HepG2 (cell line): ENCODE measurements around the gene SMG5. TPM values are rescaled to one million over a fixed set of nuclear protein-coding genes. Genes with fewer than 3 reads are reported as not detected.
"Not testable (repeated sequence)": the region's sequence is repeated elsewhere in the genome, so short reads cannot be mapped to it uniquely, and the experiment has no call there.

Experiments
- ATAC-seq: fragments of 200-7000 bp; cut with Tn5 transposase; 3 replicates; pipeline ENCODE4 v1.9.1; 2020; ENCODE audit warnings: mild to moderate bottlenecking, moderate library complexity
- BruUV-seq: library from RNA; stranded (reverse); fragments of 400-500 nt; replicated peaks from 2 replicates; lab custom pipeline; 2021; lab: Mats Ljungman, UMichigan
- CTCF ChIA-PET: fragments of 300-600 bp; formaldehyde crosslinking; extraction: SDS; loops from one replicate; lab custom pipeline; 2021; ENCODE audit warnings: low total read pairs, inconsistent platforms, low intra/inter-chr PET ratio; lab: Yijun Ruan, JAX
- POLR2A ChIA-PET: fragments of 350-600 bp; sonication (Branson Sonifier 250); formaldehyde crosslinking; loops from one replicate; lab custom pipeline; 2020; ENCODE audit warnings: antibody characterized with exemption, inconsistent platforms; lab: Yijun Ruan, JAX
- DNase-seq: peaks from one replicate; pipeline ENCODE4 v3.0.0-alpha.2; 2015; ENCODE audit warnings: low spot score
- FAIRE-seq: peaks from 3 replicates; lab custom pipeline; 2011; peaks lifted over from hg19 to GRCh38; lab: Jason Lieb, UNC
- H2AFZ ChIP-seq: one replicate; pipeline ENCODE4 v1.6.1; 2011; ENCODE audit warnings: low read length, inconsistent platforms
- H3K27ac ChIP-seq: fragments of 300-600 bp; 3 replicates; pipeline ENCODE4 v1.8.0; 2011; ENCODE audit warnings: mixed run types, mild to moderate bottlenecking, mixed read lengths, low read length, inconsistent platforms; ENCODE audit not compliant: insufficient read depth; ENCODE audit errors: extremely low read length
- H3K27me3 ChIP-seq, 2 experiments: fragments of 200-600 bp in 1 of 2; 2 replicates in 1 of 2; 3 replicates in 1 of 2; pipeline versions ENCODE4 v1.6.0 to v1.8.0; 2011; ENCODE audit warnings: low read length in 2 of 2, mild to moderate bottlenecking in 2 of 2, moderate library complexity in 2 of 2, inconsistent platforms in 1 of 2; ENCODE audit not compliant: insufficient read depth in 2 of 2, control insufficient read depth in 1 of 2
- H3K36me3 ChIP-seq, 2 experiments: fragments of 200-600 bp in 1 of 2; replicated peaks in 1 of 2; 2 replicates in 1 of 2; 3 replicates in 1 of 2; pipeline versions ENCODE4 v1.5.1 to v1.8.0; 2011; ENCODE audit warnings: low read length in 2 of 2, inconsistent platforms in 1 of 2; ENCODE audit not compliant: insufficient read depth in 2 of 2, control insufficient read depth in 1 of 2
- H3K4me1 ChIP-seq: 2 replicates; pipeline ENCODE4 v1.5.1; 2012; ENCODE audit warnings: low read length, inconsistent platforms; ENCODE audit not compliant: insufficient read depth
- H3K4me2 ChIP-seq: 2 replicates; pipeline ENCODE4 v1.6.0; 2011; ENCODE audit warnings: low read depth, low read length, inconsistent platforms
- H3K4me3 ChIP-seq, 3 experiments: fragments of 200-600 bp in 1 of 3; sonication (generic), shearing (Covaris generic) in 1 of 3; replicated peaks in 1 of 3; 2 replicates each; pipeline ENCODE4 v1.5.1; 2011 to 2016; ENCODE audit warnings: low read length in 3 of 3, inconsistent platforms in 2 of 3, low read depth in 2 of 3, mild to moderate bottlenecking in 2 of 3, control low read depth in 1 of 3, mixed read lengths in 1 of 3; ENCODE audit not compliant: insufficient read depth in 1 of 3
- H3K79me2 ChIP-seq: one replicate; pipeline ENCODE4 v1.6.1; 2011; ENCODE audit warnings: low read length, inconsistent platforms; ENCODE audit not compliant: insufficient read depth
- H3K9ac ChIP-seq: 2 replicates; pipeline ENCODE4 v1.6.0; 2011; ENCODE audit warnings: mild to moderate bottlenecking, low read depth, low read length, inconsistent platforms; ENCODE audit not compliant: insufficient read depth
- H3K9me3 ChIP-seq: 2 replicates; pipeline ENCODE4 v1.5.1; 2012; ENCODE audit warnings: mild to moderate bottlenecking, low read length
- H4K20me1 ChIP-seq: 2 replicates; pipeline ENCODE4 v1.6.0; 2011; ENCODE audit warnings: inconsistent platforms, mild to moderate bottlenecking, low read length, moderate library complexity; ENCODE audit not compliant: insufficient read depth
- NFATC3 ChIP-seq: sonication (generic); formaldehyde crosslinking; IDR thresholded peaks from 2 replicates; pipeline ENCODE4 v1.5.1; 2020; ENCODE audit warnings: mild to moderate bottlenecking, missing genetic modification reagents
- RBFOX2 ChIP-seq: fragments of 200-400 bp; formaldehyde crosslinking; IDR thresholded peaks from 2 replicates; pipeline ENCODE4 v1.6.1; 2017; ENCODE audit warnings: low read depth, mild to moderate bottlenecking, low read length
- RFXAP ChIP-seq: sonication (generic); formaldehyde crosslinking; IDR thresholded peaks from 2 replicates; pipeline ENCODE4 v1.4.0; 2020; ENCODE audit warnings: missing genetic modification reagents, borderline replicate concordance
- SIN3B ChIP-seq: fragments of 150-350 bp; IDR thresholded peaks from 2 replicates; pipeline ENCODE4 v1.6.1; 2014; ENCODE audit warnings: low read length
- SKIL ChIP-seq: sonication (generic); formaldehyde crosslinking; IDR thresholded peaks from 2 replicates; pipeline ENCODE4 v1.8.0; 2022; ENCODE audit warnings: missing genetic modification reagents, mild to moderate bottlenecking, moderate library complexity, borderline replicate concordance
- WGBS: methylation state at CpG from one replicate; pipeline ENCODE4 v1.1.6; 2017; ENCODE audit warnings: low lambda C conversion rate; 5-methylcytosine and 5-hydroxymethylcytosine counted together
- in situ Hi-C: cut with HindIII; loops from 2 replicates; pipeline ENCODE4 v1.10.0; 2017; ENCODE audit warnings: low pct_unique_long_range_greater_than_20kb; ENCODE audit not compliant: extremely low pct_ligation_motif_present
- intact Hi-C: fragments of 100-400 bp; cut with micrococcal nuclease; formaldehyde crosslinking; loops from one replicate; pipeline ENCODE4 v1.10.0; 2022; ENCODE audit not compliant: unreplicated experiment
- polyA plus RNA-seq, 8 experiments: library from polyadenylated mRNA; depleted of rRNA in 3 of 8; stranded (reverse) in 7 of 8; unstranded in 1 of 8; fragments of >200 nt; fragmentation: Illumina TruSeq in 4 of 8; extraction: Trizol in 4 of 8; gene quantifications; 2 replicates each; pipeline versions ENCODE4 v1.2.1 to v1.2.3, GENCODE V29; 2011 to 2016; ENCODE audit warnings: low read depth in 4 of 8, missing spikeins in 1 of 8, mixed read lengths in 1 of 8; ENCODE audit not compliant: insufficient read depth in 1 of 8
- total RNA-seq, 5 experiments: library from RNA; depleted of rRNA; stranded (reverse); fragments of >200 nt; fragmentation: Illumina TruSeq; extraction: Trizol; gene quantifications; 2 replicates each; pipeline ENCODE4 v1.2.3, GENCODE V29; 2016; ENCODE audit warnings: low read depth in 1 of 5
- TF ChIP-seq, protein P1 (sequence below): sonication (generic); formaldehyde crosslinking; IDR thresholded peaks from 2 replicates; pipeline ENCODE4 v1.5.0; 2020; ENCODE audit warnings: missing genetic modification reagents

The SMG5 gene
- total and polyA plus RNA-seq, 2 of the 13 experiments (the other 11 are each of a cell fraction or from before 2014, with no cell fraction given), result 50.5 to 84.0 TPM

GRCh38 chr1:156217871-156218270, 64.8 kb downstream of the SMG5 start (continued):
- TF ChIP-seq NFATC3 (CRISPR knock-in tag), result no peak
- no peak for TF ChIP-seq SIN3B
- no peak for TF ChIP-seq SKIL (CRISPR knock-in tag)
- no peak for TF ChIP-seq RFXAP (CRISPR knock-in tag)
- TF ChIP-seq, protein P1, sequence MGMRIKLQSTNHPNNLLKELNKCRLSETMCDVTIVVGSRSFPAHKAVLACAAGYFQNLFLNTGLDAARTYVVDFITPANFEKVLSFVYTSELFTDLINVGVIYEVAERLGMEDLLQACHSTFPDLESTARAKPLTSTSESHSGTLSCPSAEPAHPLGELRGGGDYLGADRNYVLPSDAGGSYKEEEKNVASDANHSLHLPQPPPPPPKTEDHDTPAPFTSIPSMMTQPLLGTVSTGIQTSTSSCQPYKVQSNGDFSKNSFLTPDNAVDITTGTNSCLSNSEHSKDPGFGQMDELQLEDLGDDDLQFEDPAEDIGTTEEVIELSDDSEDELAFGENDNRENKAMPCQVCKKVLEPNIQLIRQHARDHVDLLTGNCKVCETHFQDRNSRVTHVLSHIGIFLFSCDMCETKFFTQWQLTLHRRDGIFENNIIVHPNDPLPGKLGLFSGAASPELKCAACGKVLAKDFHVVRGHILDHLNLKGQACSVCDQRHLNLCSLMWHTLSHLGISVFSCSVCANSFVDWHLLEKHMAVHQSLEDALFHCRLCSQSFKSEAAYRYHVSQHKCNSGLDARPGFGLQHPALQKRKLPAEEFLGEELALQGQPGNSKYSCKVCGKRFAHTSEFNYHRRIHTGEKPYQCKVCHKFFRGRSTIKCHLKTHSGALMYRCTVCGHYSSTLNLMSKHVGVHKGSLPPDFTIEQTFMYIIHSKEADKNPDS (CRISPR knock-in tag), result no peak

DNA sequence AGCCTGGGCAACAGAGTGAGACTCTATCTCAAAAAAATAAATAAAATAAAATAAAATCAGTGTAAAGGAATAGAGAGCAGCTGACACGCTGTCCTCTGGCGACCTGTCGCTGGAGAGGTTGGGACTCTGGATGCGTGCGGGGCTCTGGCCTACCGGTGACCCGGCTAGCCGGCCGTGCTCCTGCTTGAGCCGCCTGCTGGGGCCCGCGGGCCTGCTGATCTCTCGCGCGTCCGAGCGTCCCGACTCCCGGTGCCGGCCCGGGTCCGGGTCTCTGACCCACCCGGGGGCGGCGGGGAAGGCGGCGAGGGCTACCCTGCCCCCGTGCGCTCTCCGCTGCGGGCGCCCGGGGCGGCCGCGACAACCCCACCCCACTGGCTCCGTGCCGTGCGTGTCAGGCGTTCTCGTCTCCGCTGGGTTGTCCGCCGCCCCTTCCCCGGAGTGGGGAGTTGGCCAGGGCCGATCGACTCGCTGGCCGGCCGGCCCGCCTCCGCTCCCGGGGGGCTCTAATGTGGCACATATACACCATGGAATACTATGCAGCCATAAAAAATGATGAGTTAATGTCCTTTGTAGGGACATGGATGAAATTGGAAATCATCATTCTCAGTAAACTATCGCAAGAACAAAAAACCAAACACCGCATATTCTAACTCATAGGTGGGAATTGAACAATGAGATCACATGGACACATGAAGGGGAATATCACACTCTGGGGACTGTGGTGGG, 66.1 kb downstream of the SMG5 start:
- DNase-seq, in situ Hi-C loops, CTCF ChIA-PET, H4K20me1 ChIP-seq, H3K4me2 ChIP-seq, ATAC-seq, BruUV-seq, POLR2A ChIA-PET, H3K9ac ChIP-seq, H2AFZ ChIP-seq, H3K9me3 ChIP-seq, H3K4me3 ChIP-seq, intact Hi-C loops, H3K27ac ChIP-seq, H3K27me3 ChIP-seq: not testable (repeated sequence)
- 0 out of 2 replicates have a peak, but pooled peaks have one; percentile 36 for TF ChIP-seq RBFOX2
- H3K79me2 ChIP-seq, result peaks cover 28% of the 10 kb centered on the region
- peaks cover 36% of the 10 kb centered on the region for H3K4me1 ChIP-seq
- peak; percentile 100 for FAIRE-seq
- WGBS, result 95% methylated on average over 44 of the region's 55 CpGs
- peaks cover 9 to 17% of the 10 kb centered on the region in 2 experiments; a peak in 4 of 5 replicates for H3K36me3 ChIP-seq
